ENCODE measurements around the gene KRTAP12-3.

- no peak for TF ChIP-seq CTCF (conservative IDR thresholded peaks at IDR 0.05; ENCODE audit: low read length)
- TF ChIP-seq EZH2phosphoT487 (IDR thresholded peaks at IDR 0.05; ENCODE audit: borderline replicate concordance, low read depth, low read length) = no peak
These were observed 864 bp upstream of the KRTAP12-3 start for GRCh38 chr21:44656868-44657267.

Data from OCI-LY7 (cell line).